ENCODE results near the gene PEPD. TPM values are rescaled to one million over a fixed set of nuclear protein-coding genes. Genes with fewer than 3 reads are reported as not detected.
A peak's percentile ranks its signal among the peaks of the same experiment; 100 is the strongest.
"Not testable (repeated sequence)": the region's sequence is repeated elsewhere in the genome, so short reads cannot be mapped to it uniquely, and the experiment has no call there.

PEPD gene
- total and polyA plus RNA-seq, 5 experiments from 2014 or later = 31.6 to 139 (median 117) TPM

- Mint-ChIP-seq H3K36me3 (peaks cover 5 to 29% (median 7%) of the 10 kb centered on the region in 3 donors), H3K27ac (peak overlapping the region in 1 of 10 donors; percentile 73), H3K4me3 (no peak overlapping the region), H3K27me3 (no peaks in the 10 kb centered on the region), H3K4me1 (peaks cover 0 to 2% (median 0%) of the 10 kb centered on the region in 4 donors), H3K9me3 (no peaks in the 10 kb centered on the region)
- POLR2A ChIA-PET = no interaction called here
- ATAC-seq (no peak), DNase-seq (peak in 1 of 10 donors; percentile 13)
These were observed 22.3 kb downstream of the PEPD start for GRCh38 chr19:33499248-33499647.

GRCh38 chr19:33498391-33499000, 23.1 kb downstream of the PEPD start:
- Mint-ChIP-seq H3K36me3 (peaks cover 5 to 32% (median 7%) of the 10 kb centered on the region in 3 donors), H3K4me3 (no peak overlapping the region), H3K27me3 (no peaks in the 10 kb centered on the region), H3K9me3 (no peaks in the 10 kb centered on the region), H3K4me1 (peaks cover 0 to 6% (median 0%) of the 10 kb centered on the region in 4 donors), H3K27ac (no peak overlapping the region)
- POLR2A ChIA-PET = no interaction called here
- ATAC-seq (no peak), DNase-seq (peak in 1 of 10 donors; percentile 14)

GRCh38 chr19:33497778-33498175, 23.8 kb downstream of the PEPD start:
- Mint-ChIP-seq H3K4me3 (no peak overlapping the region), H3K27me3 (no peaks in the 10 kb centered on the region), H3K36me3 (peaks cover 5 to 29% (median 7%) of the 10 kb centered on the region in 3 donors), H3K27ac (no peak overlapping the region), H3K4me1 (peaks cover 0 to 6% (median 0%) of the 10 kb centered on the region in 4 donors), H3K9me3 (no peaks in the 10 kb centered on the region)
- no peak for DNase-seq
- POLR2A ChIA-PET = no interaction called here
- no peak for ATAC-seq

GRCh38 chr19:33497131-33497777, 24.3 kb downstream of the PEPD start:
- no peak for DNase-seq
- Mint-ChIP-seq H3K4me3 (no peak overlapping the region), H3K27me3 (no peaks in the 10 kb centered on the region), H3K4me1 (peaks cover 0 to 6% (median 0%) of the 10 kb centered on the region in 4 donors), H3K27ac (no peak overlapping the region), H3K9me3 (no peaks in the 10 kb centered on the region), H3K36me3 (peaks cover 5 to 27% (median 7%) of the 10 kb centered on the region in 3 donors)
- no peak for ATAC-seq
- POLR2A ChIA-PET = no interaction called here

- Mint-ChIP-seq H3K27ac (peak overlapping the region in 2 of 10 donors; percentile 21 to 25), H3K9me3 (no peaks in the 10 kb centered on the region), H3K27me3 (no peaks in the 10 kb centered on the region), H3K4me1 (peaks cover 0 to 6% (median 0%) of the 10 kb centered on the region in 4 donors), H3K36me3 (peaks cover 5 to 25% (median 7%) of the 10 kb centered on the region in 3 donors), H3K4me3 (no peak overlapping the region)
- ATAC-seq = no peak
- POLR2A ChIA-PET = no interaction called here
- DNase-seq = no peak
These were observed 25.3 kb downstream of the PEPD start for GRCh38 chr19:33496038-33496895.

GRCh38 chr19:33493401-33494275, 28.0 kb downstream of the PEPD start:
- peaks cover 5 to 11% (median 7%) of the 10 kb centered on the region in 3 donors for H3K36me3 Mint-ChIP-seq
- H3K4me3 Mint-ChIP-seq = no peak overlapping the region
- POLR2A ChIA-PET = no interaction called here
- peaks cover 0 to 3% (median 0%) of the 10 kb centered on the region in 4 donors for H3K4me1 Mint-ChIP-seq
- no peak overlapping the region for H3K27ac Mint-ChIP-seq
- no peaks in the 10 kb centered on the region for H3K27me3 Mint-ChIP-seq
- no peaks in the 10 kb centered on the region for H3K9me3 Mint-ChIP-seq
- no peak for ATAC-seq
- DNase-seq = no peak

GRCh38 chr19:33492951-33493350, 28.6 kb downstream of the PEPD start:
- H3K9me3 Mint-ChIP-seq = no peaks in the 10 kb centered on the region
- POLR2A ChIA-PET = no interaction called here
- H3K4me3 Mint-ChIP-seq = no peak overlapping the region
- H3K4me1 Mint-ChIP-seq = peaks cover 0 to 3% (median 0%) of the 10 kb centered on the region in 4 donors
- ATAC-seq (no peak), DNase-seq (no peak)
- no peaks in the 10 kb centered on the region for H3K27me3 Mint-ChIP-seq
- peaks cover 5 to 12% (median 11%) of the 10 kb centered on the region in 3 donors for H3K36me3 Mint-ChIP-seq
- H3K27ac Mint-ChIP-seq = no peak overlapping the region

GRCh38 chr19:33492090-33492489, 29.5 kb downstream of the PEPD start:
- no peaks in the 10 kb centered on the region for H3K9me3 Mint-ChIP-seq

GRCh38 chr19:33490596-33490995, 31.0 kb downstream of the PEPD start:
- ATAC-seq, H3K27me3 Mint-ChIP-seq, POLR2A ChIA-PET, H3K9me3 Mint-ChIP-seq, DNase-seq, H3K4me3 Mint-ChIP-seq, H3K4me1 Mint-ChIP-seq: not testable (repeated sequence)
- peak overlapping the region in 1 of 10 donors; percentile 29 for H3K27ac Mint-ChIP-seq
- H3K36me3 Mint-ChIP-seq = peaks cover 6 to 17% (median 12%) of the 10 kb centered on the region in 3 donors

More at GRCh38 chr19:33492090-33492489, 29.5 kb downstream of the PEPD start:
- Mint-ChIP-seq H3K27ac (no peak overlapping the region), H3K36me3 (peaks cover 5 to 13% (median 11%) of the 10 kb centered on the region in 3 donors), H3K4me1 (peaks cover 0 to 3% (median 0%) of the 10 kb centered on the region in 4 donors), H3K4me3 (no peak overlapping the region), H3K27me3 (no peaks in the 10 kb centered on the region)
- POLR2A ChIA-PET = no interaction called here
- ATAC-seq (no peak), DNase-seq (no peak)

GRCh38 chr19:33490041-33490451, 31.5 kb downstream of the PEPD start:
- POLR2A ChIA-PET = no interaction called here
- no peak for DNase-seq
- peaks cover 8 to 19% (median 14%) of the 10 kb centered on the region in 3 donors for H3K36me3 Mint-ChIP-seq
- H3K27ac Mint-ChIP-seq = no peak overlapping the region
- H3K4me3 Mint-ChIP-seq = no peak overlapping the region
- peaks cover 0 to 3% (median 0%) of the 10 kb centered on the region in 4 donors for H3K4me1 Mint-ChIP-seq
- H3K27me3 Mint-ChIP-seq = no peaks in the 10 kb centered on the region
- no peak for ATAC-seq
- no peaks in the 10 kb centered on the region for H3K9me3 Mint-ChIP-seq

- peaks cover 0 to 4% (median 0%) of the 10 kb centered on the region in 4 donors for H3K4me1 Mint-ChIP-seq
- peaks cover 0 to 12% (median 4%) of the 10 kb centered on the region in 9 donors for H3K9me3 Mint-ChIP-seq
- POLR2A ChIA-PET = no interaction called here
- ATAC-seq (no peak), DNase-seq (no peak)
- no peak overlapping the region for H3K4me3 Mint-ChIP-seq
- no peaks in the 10 kb centered on the region for H3K27me3 Mint-ChIP-seq
- no peak overlapping the region for H3K27ac Mint-ChIP-seq
- peaks cover 10 to 25% (median 22%) of the 10 kb centered on the region in 3 donors for H3K36me3 Mint-ChIP-seq
These were observed 32.8 kb downstream of the PEPD start for GRCh38 chr19:33488826-33489225.
